Fibroblast of skin of right biceps (primary cell): ENCODE data around the gene NLGN1.

Experiments
- DNase-seq: peaks from one replicate; pipeline ENCODE4 v3.0.0-alpha.2; 2013

NLGN1 gene

DNA sequence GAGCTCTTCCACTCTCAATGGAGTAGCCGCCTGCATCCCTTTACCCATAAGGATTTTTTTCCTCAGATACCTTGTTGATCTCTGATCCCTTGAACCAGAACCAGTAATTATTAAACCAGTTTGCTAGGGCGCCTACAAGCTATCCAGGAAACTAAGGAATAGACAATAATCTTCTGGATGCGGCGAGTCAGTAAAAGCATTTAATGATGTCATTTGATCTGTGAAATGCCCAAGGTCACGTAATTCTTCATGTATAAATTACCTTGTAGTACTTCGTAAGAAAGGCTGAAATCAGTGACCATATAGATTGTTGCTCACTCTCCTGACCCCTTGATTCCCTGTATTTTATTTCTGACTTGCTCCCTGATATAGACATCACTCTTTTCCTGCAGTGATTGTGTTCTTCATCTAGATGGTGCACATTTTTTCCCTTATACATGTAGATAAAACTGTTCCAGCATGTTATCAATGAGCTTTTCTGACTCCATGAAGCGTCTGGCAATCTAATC, 913.0 kb downstream of the NLGN1 start:
- DNase-seq: no peak

DNA sequence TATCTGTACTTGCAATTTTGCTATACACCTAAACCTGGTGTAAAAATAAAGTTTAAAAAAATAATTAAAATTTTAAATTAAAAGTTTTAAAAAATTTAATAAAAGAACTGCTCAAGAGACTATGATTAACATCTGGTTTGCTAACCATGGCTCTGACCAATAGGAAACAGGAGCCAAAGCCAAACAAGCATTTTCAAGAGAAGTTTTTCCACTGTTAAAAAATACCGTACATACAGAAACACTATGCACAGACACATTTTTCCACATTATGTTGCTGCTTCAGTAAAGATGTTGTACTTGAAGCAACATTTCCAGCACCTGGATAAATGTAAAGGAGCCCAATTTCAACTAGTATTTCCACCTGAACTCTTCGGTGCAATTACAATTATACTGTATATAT, 917.7 kb downstream of the NLGN1 start:
- no peak for DNase-seq

DNA sequence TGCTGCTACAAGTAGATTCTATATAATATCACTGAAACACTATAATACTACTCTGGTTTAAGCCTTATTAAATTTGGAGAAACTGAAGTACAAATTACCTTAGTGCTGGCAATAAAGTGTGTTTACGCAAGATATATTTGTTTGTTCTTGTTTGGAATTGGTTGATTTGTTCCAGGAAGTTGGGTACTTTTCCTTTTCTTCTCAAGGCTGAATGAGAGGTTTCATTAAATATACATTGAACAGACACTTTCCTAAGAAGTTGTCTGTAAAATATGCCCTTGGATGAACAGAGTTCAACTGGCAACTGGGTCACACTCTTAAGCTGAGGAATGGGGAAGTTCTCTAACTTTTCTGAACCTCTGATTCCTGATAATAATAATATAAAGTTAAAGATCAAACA, 919.5 kb downstream of the NLGN1 start:
- DNase-seq: no peak

DNA sequence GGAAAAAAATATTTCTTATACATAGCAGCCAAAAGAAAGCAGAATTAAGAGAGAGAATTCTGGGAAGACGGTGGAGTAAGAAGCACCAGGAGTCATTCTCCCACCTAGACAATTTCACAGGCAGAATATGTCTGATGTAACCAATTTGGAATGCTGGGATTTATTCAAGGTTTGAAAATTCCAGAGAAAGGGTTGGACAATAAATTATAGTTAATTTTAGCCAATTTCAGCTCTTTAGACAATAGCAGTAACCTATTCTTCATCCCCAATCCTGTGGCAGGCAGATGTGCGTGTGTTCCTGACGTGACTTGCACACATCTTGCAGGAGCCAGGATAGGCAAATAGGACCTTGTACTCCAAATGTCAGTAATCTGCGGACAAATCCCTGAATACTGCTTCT, 920.6 kb downstream of the NLGN1 start:
- DNase-seq: peak; percentile 27

DNA sequence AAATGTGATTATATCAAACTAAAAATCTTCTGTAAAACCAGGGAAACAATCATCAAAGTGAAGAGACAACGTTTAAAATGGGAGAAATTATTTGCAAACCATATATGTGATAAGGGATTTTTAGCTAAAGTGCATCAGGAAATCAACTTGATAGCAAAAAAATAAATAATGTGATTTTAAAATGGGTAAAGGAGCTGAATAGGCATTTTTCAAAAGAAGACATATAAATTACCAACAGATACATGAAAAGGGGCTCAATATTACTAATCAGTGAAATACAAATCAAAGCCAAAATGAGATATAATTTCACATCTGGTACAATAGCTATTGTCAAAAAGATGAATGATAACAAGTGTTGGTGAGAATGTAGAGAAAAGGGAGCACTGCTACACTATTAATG, 924.0 kb downstream of the NLGN1 start:
- no peak for DNase-seq

DNA sequence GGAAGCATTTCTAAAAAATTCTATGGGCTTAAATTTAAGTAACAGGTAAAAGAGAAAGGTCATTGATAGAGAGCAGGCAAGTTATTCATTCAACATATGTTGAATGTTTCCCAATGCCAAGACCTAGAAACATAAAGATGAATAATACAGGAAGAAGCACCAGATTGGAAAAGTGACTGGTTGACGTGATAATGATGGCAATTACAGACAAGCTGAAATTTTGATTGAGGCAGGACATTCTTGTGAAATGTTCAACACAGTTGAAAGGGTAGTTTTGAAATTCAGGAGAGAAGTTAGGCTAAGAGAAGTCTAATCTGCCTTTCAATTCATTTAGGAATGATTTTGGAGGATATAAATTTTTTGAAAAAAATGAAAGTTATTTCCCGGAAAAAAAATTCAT, 925.2 kb downstream of the NLGN1 start:
- DNase-seq: peak; percentile 21

DNA sequence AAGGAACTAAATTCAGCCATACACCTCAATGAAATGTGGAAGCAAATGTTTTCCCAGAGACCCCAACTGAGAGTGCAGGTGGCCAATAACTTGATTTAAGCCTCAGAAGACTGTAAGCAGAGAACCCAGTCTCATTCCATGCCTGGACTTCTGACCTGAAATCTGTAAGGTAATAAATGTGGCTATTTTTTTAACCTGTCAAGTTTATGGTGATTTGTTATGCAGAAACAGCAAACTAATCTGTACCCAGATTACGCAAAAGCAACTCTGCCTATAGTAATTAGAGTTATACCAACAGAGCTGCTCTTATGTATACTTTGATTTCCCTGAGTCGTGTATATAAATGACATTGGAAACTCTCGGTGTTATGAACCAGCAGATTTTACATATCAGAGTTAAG, 927.6 kb downstream of the NLGN1 start:
- DNase-seq: no peak

DNA sequence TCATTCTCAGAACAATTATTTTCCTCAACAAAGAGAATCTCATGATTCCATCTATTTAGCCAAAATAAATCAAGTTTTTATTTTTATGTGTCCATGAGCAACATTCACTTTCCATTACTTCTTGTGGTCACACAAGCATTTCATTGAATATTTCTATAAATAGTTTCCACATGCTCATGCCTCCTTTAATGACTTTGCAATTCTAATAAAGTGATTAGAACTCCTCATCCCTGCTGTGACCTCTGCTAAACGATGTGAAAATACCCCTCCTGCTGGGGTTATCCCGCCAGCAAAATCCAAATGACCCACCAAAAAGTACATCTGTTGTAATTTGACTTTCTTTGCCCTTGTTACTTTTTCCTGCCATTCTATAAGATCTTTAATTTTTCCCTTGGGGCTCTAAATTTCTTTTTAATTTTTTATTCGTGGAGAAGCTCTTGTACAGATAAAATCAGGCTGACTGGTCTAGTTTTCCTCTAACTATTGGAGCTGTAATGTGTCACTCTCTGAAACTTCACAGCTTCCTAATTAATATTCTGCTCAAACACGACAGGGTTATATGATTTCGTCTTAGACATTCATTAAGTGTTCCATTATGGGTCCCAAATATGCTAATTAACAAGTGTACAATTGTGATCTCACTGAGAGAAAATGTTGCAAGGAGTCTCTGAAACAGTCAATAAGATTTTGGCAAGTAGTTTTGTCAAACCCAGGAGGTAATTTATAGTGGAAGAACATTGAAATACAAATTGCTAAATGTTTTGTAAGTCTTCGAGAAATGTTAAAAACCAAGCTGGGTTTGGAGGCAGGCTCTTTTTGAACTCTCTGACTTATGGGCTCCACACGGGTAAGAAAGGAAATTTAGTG, 928.5 kb downstream of the NLGN1 start:
- peak; percentile 85 for DNase-seq

DNA sequence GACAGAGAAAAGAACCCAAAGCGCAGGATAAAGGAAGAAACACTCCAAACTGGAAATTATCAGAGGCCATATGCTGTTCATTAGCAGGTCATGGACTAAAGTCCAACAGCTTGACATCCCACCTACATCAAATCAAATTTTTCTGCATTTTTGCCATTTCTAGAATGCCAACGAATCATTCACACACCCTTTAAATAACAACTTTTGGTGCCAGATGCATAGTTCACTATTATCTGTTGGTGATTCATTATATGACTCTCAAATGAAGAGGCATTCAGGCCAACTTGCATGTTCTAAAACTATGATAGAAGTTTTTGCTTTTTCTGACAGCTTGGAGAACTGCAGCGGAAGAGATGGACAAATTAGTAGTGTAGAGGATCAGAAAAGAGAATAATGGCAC, 931.8 kb downstream of the NLGN1 start:
- DNase-seq: peak; percentile 92

DNA sequence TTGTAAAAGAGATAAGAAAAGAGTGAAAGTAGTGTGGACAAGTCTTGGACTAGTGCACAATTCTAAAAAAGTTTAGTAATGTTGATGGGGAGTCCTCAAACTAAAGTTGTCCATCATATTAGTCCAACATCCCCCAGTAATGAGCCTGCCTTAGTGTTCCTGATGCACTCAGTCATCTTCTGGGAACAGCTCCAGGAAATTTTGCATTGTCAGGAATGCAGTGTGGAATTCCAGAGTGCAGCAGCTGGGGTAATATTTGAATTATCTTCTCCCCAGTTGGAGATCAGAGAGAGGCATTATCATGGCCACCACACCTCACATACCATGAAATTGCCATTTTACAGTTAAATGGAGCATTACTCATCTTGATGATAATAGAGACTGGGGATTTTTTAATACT, 932.8 kb downstream of the NLGN1 start:
- DNase-seq: peak; percentile 99

DNA sequence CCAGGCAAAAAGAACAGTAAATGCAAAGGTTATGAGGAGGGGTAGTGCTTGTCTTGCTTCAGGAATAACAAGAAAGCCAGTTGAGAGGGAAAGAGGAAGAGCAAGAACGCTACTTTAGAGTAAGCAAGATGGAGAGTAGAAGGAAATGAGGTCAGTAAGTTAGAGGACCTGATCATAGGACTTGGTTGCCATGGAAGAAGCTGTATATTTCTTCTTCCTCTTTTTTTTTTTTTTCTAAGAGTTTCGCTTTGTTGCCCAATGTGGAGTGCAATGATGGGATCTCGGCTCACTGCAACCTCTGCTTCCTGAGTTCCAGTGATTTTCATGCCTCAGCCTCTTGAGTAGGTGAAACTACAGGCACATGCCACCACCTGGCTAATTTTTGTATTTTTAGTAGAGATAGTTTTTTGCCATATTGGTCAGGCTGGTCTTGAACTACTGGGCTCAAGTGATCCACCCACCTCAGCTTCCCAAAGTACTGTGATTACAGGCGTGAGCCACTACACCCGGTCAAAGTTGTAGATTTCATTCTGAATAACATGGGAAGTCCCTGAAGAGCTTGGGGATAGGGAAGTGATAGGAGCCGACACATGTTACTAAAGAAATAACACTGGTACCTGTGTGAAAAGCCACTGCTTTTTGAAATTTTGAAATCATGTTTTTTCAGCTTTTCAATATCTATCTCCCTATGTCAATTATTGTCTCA, 933.7 kb downstream of the NLGN1 start:
- DNase-seq: no peak

DNA sequence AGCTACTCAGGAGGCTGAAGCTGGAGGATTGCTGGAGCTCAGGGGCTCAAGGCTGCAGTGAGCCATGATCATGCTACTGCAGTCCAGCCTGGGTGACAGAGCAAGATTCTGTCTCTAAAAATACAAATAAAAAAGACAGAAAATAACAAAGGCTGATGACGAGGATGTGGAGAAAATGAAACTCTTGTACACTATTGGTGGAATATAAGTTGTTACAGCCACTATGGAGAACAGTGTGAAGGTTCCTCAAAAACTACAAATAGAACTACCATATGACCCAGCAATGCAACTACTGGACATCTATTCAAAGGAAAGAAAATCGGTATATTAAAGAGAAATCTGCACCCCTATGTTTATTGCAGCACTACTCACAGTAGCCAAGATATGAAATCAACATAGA, 934.8 kb downstream of the NLGN1 start:
- DNase-seq: no peak

DNA sequence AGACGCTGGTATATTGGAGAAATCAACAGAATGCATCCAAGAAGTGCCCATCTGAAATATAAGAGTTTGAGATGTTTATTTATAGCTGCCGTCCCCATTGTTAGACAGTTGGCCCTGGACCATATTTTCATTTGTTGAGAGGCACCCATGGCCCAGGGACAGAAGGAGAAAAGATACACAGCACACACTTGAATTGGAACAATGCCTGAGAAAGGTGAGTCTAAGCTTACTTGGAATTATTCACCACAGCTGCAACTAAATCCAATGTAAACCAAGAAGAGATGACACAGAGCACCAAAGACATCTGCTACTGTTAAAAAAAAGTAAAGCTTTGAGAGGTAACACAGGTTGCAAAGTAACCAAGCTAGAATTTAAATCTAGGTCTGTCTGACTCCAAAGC, 936.1 kb downstream of the NLGN1 start:
- no peak for DNase-seq

DNA sequence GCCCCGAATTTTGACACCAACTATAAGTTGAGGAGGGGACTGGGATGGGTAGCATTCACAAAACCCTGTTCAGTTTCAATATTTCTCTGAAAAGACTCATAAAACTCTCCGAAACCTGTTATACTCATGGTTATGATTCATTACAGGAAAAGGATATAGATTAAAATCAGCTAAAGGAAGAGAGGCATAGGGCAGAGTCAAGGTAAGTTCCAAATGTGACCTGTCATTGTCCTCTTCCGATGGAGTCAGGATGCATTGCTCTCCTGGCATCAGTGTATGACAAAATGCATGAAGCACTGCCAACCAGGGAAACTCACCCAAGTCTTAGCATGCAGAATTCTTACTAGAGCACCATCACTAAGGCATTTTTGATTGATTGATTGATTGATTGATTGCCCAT, 936.6 kb downstream of the NLGN1 start:
- no peak for DNase-seq

DNA sequence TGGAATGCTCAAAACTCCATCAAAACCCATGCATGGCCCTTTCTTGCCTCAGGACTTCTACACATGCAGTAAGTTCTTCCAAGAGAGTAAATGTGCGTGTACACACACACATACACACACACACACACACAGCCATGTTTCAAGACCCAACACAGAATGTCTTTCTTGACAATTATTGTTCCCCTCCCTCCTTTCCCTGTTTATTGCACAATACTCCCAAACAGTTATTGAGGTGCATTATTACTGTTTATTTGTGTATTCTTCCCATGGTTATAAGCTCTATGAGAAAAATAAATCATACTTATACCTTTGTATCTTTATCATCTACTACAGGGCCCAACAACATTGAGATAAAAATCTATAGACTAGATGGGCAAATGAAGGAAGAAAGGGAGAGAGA, 937.8 kb downstream of the NLGN1 start:
- DNase-seq: no peak

DNA sequence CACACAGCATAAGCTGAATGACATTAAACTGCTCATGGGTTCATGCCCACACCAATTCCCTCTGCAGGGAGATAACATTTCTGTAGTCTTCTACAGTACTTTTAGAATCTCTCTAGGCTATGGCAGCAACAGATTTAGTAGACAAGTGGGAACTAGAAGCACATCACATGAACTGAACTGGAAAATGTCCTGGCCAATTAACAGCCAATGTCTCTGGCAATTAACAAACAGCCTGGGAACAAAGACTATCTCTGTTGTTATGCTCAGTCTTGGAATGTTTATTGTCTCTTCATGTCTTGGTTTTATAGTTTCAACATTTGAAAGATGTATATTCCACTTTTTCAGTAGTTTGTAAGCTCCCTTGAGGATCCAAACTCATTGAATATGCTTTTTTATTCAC, 938.4 kb downstream of the NLGN1 start:
- no peak for DNase-seq
